HFF-Myc (cell line): ENCODE data around the gene APPL2.

Experiments used
- DNase-seq: peaks from one replicate; pipeline ENCODE4 v3.0.0-alpha.2; 2011; ENCODE audit warnings: low read depth; ENCODE audit errors: extremely low read depth
- H3K4me3 ChIP-seq: replicated peaks from 2 replicates; pipeline ENCODE4 v1.5.1; 2011; ENCODE audit warnings: low read depth, mild to moderate bottlenecking, control low read depth, low read length
- TF ChIP-seq, protein P1 (sequence below): IDR thresholded peaks from 2 replicates; pipeline ENCODE4 v1.5.1; 2012; ENCODE audit warnings: mild to moderate bottlenecking, low read depth, low read length, control low read depth; ENCODE audit errors: missing control alignments

The APPL2 gene

DNA sequence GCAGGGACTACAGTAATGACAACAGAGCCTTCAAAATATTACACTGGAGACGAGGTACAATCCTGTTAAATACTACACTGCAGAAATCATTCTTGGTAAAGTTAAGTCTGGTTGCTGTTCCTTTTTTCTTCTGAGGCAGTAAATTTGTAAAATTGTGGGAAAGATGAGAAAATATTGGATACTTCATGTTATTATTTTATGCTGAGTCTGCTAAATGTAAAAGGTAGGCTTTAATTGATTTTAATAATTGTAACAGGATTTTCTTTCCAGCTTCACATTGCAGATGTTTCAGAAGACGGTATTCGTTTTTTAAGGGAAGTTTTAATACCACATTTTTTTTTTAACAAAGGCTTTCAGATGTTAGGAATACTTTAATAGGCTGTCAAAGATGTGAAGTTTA, 65.8 kb downstream of the APPL2 start:
- H3K4me3 ChIP-seq: no peak overlapping the region
- DNase-seq: no peak
- TF ChIP-seq, protein P1, sequence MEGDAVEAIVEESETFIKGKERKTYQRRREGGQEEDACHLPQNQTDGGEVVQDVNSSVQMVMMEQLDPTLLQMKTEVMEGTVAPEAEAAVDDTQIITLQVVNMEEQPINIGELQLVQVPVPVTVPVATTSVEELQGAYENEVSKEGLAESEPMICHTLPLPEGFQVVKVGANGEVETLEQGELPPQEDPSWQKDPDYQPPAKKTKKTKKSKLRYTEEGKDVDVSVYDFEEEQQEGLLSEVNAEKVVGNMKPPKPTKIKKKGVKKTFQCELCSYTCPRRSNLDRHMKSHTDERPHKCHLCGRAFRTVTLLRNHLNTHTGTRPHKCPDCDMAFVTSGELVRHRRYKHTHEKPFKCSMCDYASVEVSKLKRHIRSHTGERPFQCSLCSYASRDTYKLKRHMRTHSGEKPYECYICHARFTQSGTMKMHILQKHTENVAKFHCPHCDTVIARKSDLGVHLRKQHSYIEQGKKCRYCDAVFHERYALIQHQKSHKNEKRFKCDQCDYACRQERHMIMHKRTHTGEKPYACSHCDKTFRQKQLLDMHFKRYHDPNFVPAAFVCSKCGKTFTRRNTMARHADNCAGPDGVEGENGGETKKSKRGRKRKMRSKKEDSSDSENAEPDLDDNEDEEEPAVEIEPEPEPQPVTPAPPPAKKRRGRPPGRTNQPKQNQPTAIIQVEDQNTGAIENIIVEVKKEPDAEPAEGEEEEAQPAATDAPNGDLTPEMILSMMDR: no peak

DNA sequence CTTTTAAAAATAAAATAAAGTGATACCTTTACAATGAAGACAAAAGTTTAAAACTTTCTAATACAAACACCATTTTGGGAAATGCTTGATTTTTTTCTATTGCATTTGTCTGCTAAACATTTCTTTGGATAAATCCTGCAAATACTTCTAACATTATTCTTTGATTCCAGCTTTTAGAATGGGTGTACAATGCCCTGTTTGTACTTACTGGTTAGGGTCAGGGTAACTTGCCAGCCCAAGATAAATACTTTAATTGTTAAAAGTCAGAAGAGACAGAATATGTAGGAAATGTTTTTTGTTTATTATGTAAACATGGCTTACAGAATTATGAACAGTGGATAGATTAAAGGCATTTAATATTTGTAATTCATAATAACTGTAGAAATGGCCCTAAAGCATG, 68.0 kb downstream of the APPL2 start:
- TF ChIP-seq, protein P1: no peak
- H3K4me3 ChIP-seq: no peak overlapping the region
- DNase-seq: no peak

DNA sequence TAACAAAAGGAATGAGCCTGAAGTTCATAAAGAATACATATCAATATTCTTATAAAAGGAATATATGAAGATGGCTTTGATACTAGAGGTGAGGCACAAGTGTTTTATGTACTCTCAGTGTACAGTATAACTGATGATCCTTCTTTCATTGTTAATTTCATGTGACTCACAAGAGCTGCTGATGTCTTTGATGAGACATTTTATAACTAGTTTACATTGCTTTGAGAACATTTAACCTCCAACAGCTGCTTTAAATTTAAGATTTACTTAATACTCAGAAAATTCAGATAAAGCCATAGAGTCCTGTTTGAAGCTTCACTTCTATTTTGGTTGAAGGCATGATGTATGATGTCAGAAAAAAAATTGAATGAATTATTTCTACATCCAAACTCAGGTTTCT, 68.6 kb downstream of the APPL2 start:
- TF ChIP-seq, protein P1: no peak
- no peak overlapping the region for H3K4me3 ChIP-seq
- no peak for DNase-seq

DNA sequence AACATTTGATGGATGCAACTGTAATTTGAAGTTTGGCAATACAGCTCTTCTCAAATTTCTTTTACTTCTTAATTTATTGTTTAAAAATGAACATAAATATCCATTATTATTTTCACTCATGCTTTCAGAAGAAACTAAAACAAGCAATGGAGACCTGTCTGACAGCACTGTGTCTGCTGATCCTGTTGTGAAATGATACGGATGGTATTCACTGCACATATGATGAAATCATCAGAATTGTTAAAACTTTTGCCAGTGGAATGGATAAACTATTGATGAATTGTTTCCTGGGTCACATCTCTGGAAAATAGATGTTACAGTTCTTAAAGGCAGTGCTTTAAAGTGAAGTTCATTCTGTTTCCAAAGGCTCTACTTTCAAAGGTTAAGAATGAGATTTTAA, 69.2 kb downstream of the APPL2 start:
- no peak overlapping the region for H3K4me3 ChIP-seq
- TF ChIP-seq, protein P1: no peak
- DNase-seq: no peak

DNA sequence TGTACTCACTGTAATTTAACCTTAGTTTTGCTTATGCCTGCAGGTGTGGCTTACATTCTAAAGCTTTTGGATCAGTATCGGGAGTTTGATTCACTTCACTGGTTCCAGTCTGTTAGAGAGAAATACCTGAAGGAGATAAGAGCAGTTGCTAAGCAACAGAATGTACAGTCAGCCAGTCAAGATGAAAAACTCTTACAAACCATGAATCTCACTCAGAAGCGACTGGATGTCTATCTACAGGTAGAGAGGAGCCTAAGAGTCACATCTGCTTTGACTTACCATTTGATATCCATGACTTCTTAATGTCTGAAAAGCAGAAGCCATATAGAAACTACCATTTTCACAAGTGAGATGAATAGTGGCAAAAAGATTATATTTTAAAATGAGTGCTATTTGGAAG, 71.9 kb downstream of the APPL2 start:
- TF ChIP-seq, protein P1: no peak
- no peak for DNase-seq
- no peak overlapping the region for H3K4me3 ChIP-seq

DNA sequence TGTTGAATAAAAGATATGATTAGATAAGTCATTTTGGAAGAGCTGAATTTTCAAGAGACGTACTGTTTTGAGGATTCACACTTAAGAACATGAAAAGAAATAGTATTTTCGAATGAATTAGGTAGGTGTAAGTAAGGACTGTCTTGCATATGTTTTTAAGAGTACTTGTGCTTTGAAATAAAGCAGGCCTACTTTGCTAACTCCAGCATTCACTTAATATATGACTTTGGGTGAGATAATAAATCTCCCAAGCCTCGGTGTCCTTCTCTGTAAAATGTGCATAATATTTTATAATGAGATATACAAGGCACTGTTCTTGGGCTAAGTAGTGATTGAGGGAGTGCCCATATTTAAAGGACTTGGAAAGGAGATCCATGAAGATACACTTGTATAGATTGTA, 73.8 kb downstream of the APPL2 start:
- no peak for DNase-seq
- no peak overlapping the region for H3K4me3 ChIP-seq
- TF ChIP-seq, protein P1: no peak

DNA sequence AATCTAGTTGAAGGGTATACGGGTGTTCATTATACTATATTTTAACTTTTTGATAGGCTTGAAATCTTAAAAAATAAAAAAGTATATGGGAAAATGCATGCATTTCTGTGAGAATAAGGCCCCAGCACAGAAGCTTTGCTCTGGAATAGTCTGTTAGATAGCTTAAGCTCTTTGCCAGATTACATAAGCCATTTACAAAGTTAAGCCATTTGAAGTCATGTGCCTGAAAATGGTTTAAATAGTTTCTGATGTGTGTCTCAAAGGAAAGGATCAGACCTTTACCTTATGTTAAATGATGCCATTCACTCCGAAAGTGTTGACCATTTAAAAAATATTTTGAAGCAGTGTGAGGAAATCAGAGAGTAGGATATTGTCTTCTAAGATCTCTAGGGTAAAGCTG, 77.1 kb downstream of the APPL2 start:
- no peak for DNase-seq
- H3K4me3 ChIP-seq: no peak overlapping the region
- TF ChIP-seq, protein P1: no peak
